ENCODE measurements around the gene ZKSCAN3.

Gene ZKSCAN3

GRCh38 chr6:28333599-28334018 lies 16.1 kb upstream of the ZKSCAN3 start:
- TF ChIP-seq RARB (CRISPR knock-in tag; IDR thresholded peaks at IDR 0.05) (no peak), BACH2 (CRISPR knock-in tag; IDR thresholded peaks at IDR 0.05; ENCODE audit: borderline replicate concordance) (no peak), GLIS3 (CRISPR knock-in tag; IDR thresholded peaks at IDR 0.05) (no peak), OSR1 (CRISPR knock-in tag; IDR thresholded peaks at IDR 0.05) (no peak), SNAI2 (CRISPR knock-in tag; IDR thresholded peaks at IDR 0.05) (no peak), ZC3H10 (CRISPR knock-in tag; IDR thresholded peaks at IDR 0.05) (no peak), CREB5 (CRISPR knock-in tag; IDR thresholded peaks at IDR 0.05; ENCODE audit: low read depth) (no peak), POU6F1 (CRISPR knock-in tag; IDR thresholded peaks at IDR 0.05; ENCODE audit: borderline replicate concordance, low read depth) (no peak), ZFP3 (CRISPR knock-in tag; IDR thresholded peaks at IDR 0.05) (no peak), ZNF8 (CRISPR knock-in tag; IDR thresholded peaks at IDR 0.05) (no peak), PPARA (CRISPR knock-in tag; IDR thresholded peaks at IDR 0.05; ENCODE audit: borderline replicate concordance) (no peak), ZFP30 (CRISPR knock-in tag; IDR thresholded peaks at IDR 0.05) (no peak), TOX (CRISPR knock-in tag; IDR thresholded peaks at IDR 0.05; ENCODE audit: borderline replicate concordance) (no peak), TSHZ2 (CRISPR knock-in tag; IDR thresholded peaks at IDR 0.05) (no peak), ISL1 (CRISPR knock-in tag; IDR thresholded peaks at IDR 0.05) (no peak)
- TF ChIP-seq, protein P1, sequence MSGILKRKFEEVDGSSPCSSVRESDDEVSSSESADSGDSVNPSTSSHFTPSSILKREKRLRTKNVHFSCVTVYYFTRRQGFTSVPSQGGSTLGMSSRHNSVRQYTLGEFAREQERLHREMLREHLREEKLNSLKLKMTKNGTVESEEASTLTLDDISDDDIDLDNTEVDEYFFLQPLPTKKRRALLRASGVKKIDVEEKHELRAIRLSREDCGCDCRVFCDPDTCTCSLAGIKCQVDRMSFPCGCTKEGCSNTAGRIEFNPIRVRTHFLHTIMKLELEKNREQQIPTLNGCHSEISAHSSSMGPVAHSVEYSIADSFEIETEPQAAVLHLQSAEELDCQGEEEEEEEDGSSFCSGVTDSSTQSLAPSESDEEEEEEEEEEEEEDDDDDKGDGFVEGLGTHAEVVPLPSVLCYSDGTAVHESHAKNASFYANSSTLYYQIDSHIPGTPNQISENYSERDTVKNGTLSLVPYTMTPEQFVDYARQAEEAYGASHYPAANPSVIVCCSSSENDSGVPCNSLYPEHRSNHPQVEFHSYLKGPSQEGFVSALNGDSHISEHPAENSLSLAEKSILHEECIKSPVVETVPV (CRISPR knock-in tag; IDR thresholded peaks at IDR 0.05) = no peak
- no peak for ATAC-seq

- ATAC-seq = no peak
- TF ChIP-seq ZC3H10 (CRISPR knock-in tag; IDR thresholded peaks at IDR 0.05) = no peak
- TF ChIP-seq TSHZ2 (CRISPR knock-in tag; IDR thresholded peaks at IDR 0.05) = no peak
- no peak for TF ChIP-seq TCF4 (CRISPR knock-in tag; IDR thresholded peaks at IDR 0.05; ENCODE audit: borderline replicate concordance)
- no peak for TF ChIP-seq OSR1 (CRISPR knock-in tag; IDR thresholded peaks at IDR 0.05)
- no peak for TF ChIP-seq ARNTL (CRISPR knock-in tag; IDR thresholded peaks at IDR 0.05; ENCODE audit: borderline replicate concordance, low read depth)
- TF ChIP-seq ZNF565 (CRISPR knock-in tag; conservative IDR thresholded peaks at IDR 0.05; ENCODE audit: low read depth) = no peak
- no peak for TF ChIP-seq RARB (CRISPR knock-in tag; IDR thresholded peaks at IDR 0.05)
- TF ChIP-seq BACH2 (CRISPR knock-in tag; IDR thresholded peaks at IDR 0.05; ENCODE audit: borderline replicate concordance) = no peak
- no peak for TF ChIP-seq GLIS3 (CRISPR knock-in tag; IDR thresholded peaks at IDR 0.05)
- TF ChIP-seq ZNF70 (CRISPR knock-in tag; IDR thresholded peaks at IDR 0.05) = no peak
- no peak for TF ChIP-seq CSDC2 (CRISPR knock-in tag; IDR thresholded peaks at IDR 0.05)
These were observed 15.3 kb upstream of the ZKSCAN3 start for GRCh38 chr6:28334286-28335039.
